Stimulated activated CD8-positive, alpha-beta memory T cell treated with anti-CD3 and anti-CD28 coated beads, Interleukin-4, amount 100 ng/mL, for 24 hours (primary cell): ENCODE measurements around the gene ERBB4.
"Not testable (repeated sequence)": the region's sequence is repeated elsewhere in the genome, so short reads cannot be mapped to it uniquely, and the experiment has no call there.

ENCODE experiments used
- DNase-seq: peaks from one replicate; pipeline ENCODE4 v3.0.0-alpha.2; 2020; ENCODE audit warnings: low read depth

The ERBB4 gene

GRCh38 chr2:211592006-211592405 is 946.6 kb downstream of the ERBB4 start:
- not testable (repeated sequence) for DNase-seq

GRCh38 chr2:211591426-211591825 is 947.2 kb downstream of the ERBB4 start:
- DNase-seq, result no peak

GRCh38 chr2:211568439-211568838 is 970.2 kb downstream of the ERBB4 start:
- DNase-seq, result no peak

GRCh38 chr2:211564441-211564840 is 974.2 kb downstream of the ERBB4 start:
- no peak for DNase-seq

GRCh38 chr2:211545582-211545981 is 993.0 kb downstream of the ERBB4 start:
- no peak for DNase-seq

GRCh38 chr2:211534632-211535031 is 1004.0 kb downstream of the ERBB4 start:
- DNase-seq, result no peak

- not testable (repeated sequence) for DNase-seq
Observed at GRCh38 chr2:211524248-211524647, 1014.4 kb downstream of the ERBB4 start.

GRCh38 chr2:211516537-211516936 is 1022.1 kb downstream of the ERBB4 start:
- DNase-seq, result no peak

- no peak for DNase-seq
Observed at GRCh38 chr2:211514049-211514448, 1024.6 kb downstream of the ERBB4 start.

GRCh38 chr2:211513446-211513845 is 1025.2 kb downstream of the ERBB4 start:
- DNase-seq, result no peak

- no peak for DNase-seq
Observed at GRCh38 chr2:211512806-211513205, 1025.8 kb downstream of the ERBB4 start.

GRCh38 chr2:211503856-211504255 is 1034.7 kb downstream of the ERBB4 start:
- DNase-seq, result no peak

GRCh38 chr2:211503198-211503597 is 1035.4 kb downstream of the ERBB4 start:
- DNase-seq, result no peak

- no peak for DNase-seq
Observed at GRCh38 chr2:211498551-211499205, 1039.9 kb downstream of the ERBB4 start.

GRCh38 chr2:211495339-211495738 is 1043.3 kb downstream of the ERBB4 start:
- DNase-seq, result no peak

- no peak for DNase-seq
Observed at GRCh38 chr2:211494536-211494935, 1044.1 kb downstream of the ERBB4 start.

GRCh38 chr2:211494085-211494484 is 1044.5 kb downstream of the ERBB4 start:
- DNase-seq, result no peak

- DNase-seq, result no peak
Observed at GRCh38 chr2:211487733-211488132, 1050.9 kb downstream of the ERBB4 start.

GRCh38 chr2:211479536-211480150 is 1059.0 kb downstream of the ERBB4 start:
- no peak for DNase-seq

- DNase-seq, result no peak
Observed at GRCh38 chr2:211477537-211478275, 1060.9 kb downstream of the ERBB4 start.

- no peak for DNase-seq
Observed at GRCh38 chr2:211473116-211473515, 1065.5 kb downstream of the ERBB4 start.

GRCh38 chr2:211469664-211470059 is 1068.9 kb downstream of the ERBB4 start:
- no peak for DNase-seq
